Keratinocyte (primary cell): Measurements from ENCODE around the gene SLC34A3. TPM values are rescaled to one million over a fixed set of nuclear protein-coding genes. Genes with fewer than 3 reads are reported as not detected.

Experiments
- DNase-seq: peaks from one replicate; pipeline ENCODE4 v3.0.0-alpha.2; 2011; ENCODE audit warnings: low read depth, missing footprints, low spot score
- FAIRE-seq: peaks from 2 replicates; lab custom pipeline; 2011; peaks lifted over from hg19 to GRCh38; lab: Jason Lieb, UNC
- H2AFZ ChIP-seq: 2 replicates; pipeline ENCODE4 v1.6.0; 2012; ENCODE audit warnings: low read length, control low read depth, inconsistent platforms; ENCODE audit not compliant: control insufficient read depth
- H3K27ac ChIP-seq: 2 replicates; pipeline ENCODE4 v1.5.1; 2011; ENCODE audit warnings: low read length; ENCODE audit not compliant: control insufficient read depth, insufficient read depth
- H3K27me3 ChIP-seq: 3 replicates; pipeline ENCODE4 v1.6.0; 2011; ENCODE audit warnings: low read length; ENCODE audit not compliant: control insufficient read depth, insufficient read depth; ENCODE audit errors: extremely low read depth
- H3K36me3 ChIP-seq, 2 experiments: 2 replicates in 1 of 2; 3 replicates in 1 of 2; pipeline ENCODE4 v1.5.1; 2011; ENCODE audit warnings: low read length in 2 of 2, mild to moderate bottlenecking in 1 of 2; ENCODE audit not compliant: control insufficient read depth in 2 of 2, insufficient read depth in 2 of 2; ENCODE audit errors: extremely low read depth in 1 of 2
- H3K4me1 ChIP-seq: 3 replicates; pipeline ENCODE4 v1.5.1; 2011; ENCODE audit warnings: low read length; ENCODE audit not compliant: control insufficient read depth, insufficient read depth; ENCODE audit errors: extremely low read depth
- H3K4me2 ChIP-seq: 3 replicates; pipeline ENCODE4 v1.6.0; 2011; ENCODE audit warnings: low read depth, low read length; ENCODE audit not compliant: control insufficient read depth, insufficient read depth; ENCODE audit errors: extremely low read depth
- H3K4me3 ChIP-seq, 3 experiments: fragments of 200-600 bp in 1 of 3; sonication (generic) in 1 of 3; 2 replicates in 2 of 3; 3 replicates in 1 of 3; pipeline ENCODE4 v1.5.1; 2011 to 2016; ENCODE audit warnings: low read length in 3 of 3, mild to moderate bottlenecking in 3 of 3, control low read depth in 2 of 3, inconsistent platforms in 1 of 3, low read depth in 1 of 3, mixed read lengths in 1 of 3, mixed run types in 1 of 3, moderate library complexity in 1 of 3; ENCODE audit not compliant: control insufficient read depth in 2 of 3, insufficient read depth in 2 of 3; ENCODE audit errors: extremely low read depth in 1 of 3
- H3K79me2 ChIP-seq: 2 replicates; pipeline ENCODE4 v1.6.0; 2012; ENCODE audit warnings: low read length; ENCODE audit not compliant: control insufficient read depth, insufficient read depth
- H3K9ac ChIP-seq: 3 replicates; pipeline ENCODE4 v1.6.0; 2011; ENCODE audit warnings: low read length; ENCODE audit not compliant: control insufficient read depth, insufficient read depth; ENCODE audit errors: extremely low read depth
- H3K9me1 ChIP-seq: 3 replicates; pipeline ENCODE4 v1.6.0; 2011; ENCODE audit warnings: low read length; ENCODE audit not compliant: control insufficient read depth, insufficient read depth; ENCODE audit errors: extremely low read depth
- H3K9me3 ChIP-seq: 2 replicates; pipeline ENCODE4 v1.5.1; 2012; ENCODE audit warnings: low read depth, low read length; ENCODE audit not compliant: control insufficient read depth
- H4K20me1 ChIP-seq: 3 replicates; pipeline ENCODE4 v1.6.0; 2011; ENCODE audit warnings: low read length; ENCODE audit not compliant: control insufficient read depth, insufficient read depth; ENCODE audit errors: extremely low read depth
- EZH2 ChIP-seq: IDR thresholded peaks from one replicate; pipeline ENCODE4 v1.6.1; 2012; ENCODE audit warnings: inconsistent platforms, mild to moderate bottlenecking, low read length, moderate library complexity
- dilution Hi-C: fragments of 300-500 bp; cut with MboI; formaldehyde crosslinking; loops from one replicate; pipeline ENCODE4 v1.7.0; 2020; ENCODE audit warnings: low sequenced_read_pairs; ENCODE audit not compliant: extremely low pct_ligation_motif_present
- polyA plus RNA-seq, 5 experiments: library from polyadenylated mRNA; depleted of rRNA in 3 of 5; stranded (reverse) in 3 of 5; stranded (forward) in 1 of 5; unstranded in 1 of 5; fragments of >200 nt; gene quantifications; 1 replicate in 1 of 5; 2 replicates in 3 of 5; 3 replicates in 1 of 5; pipeline versions ENCODE4 v1.2.1 to v1.2.3, GENCODE V29; 2011 to 2012; ENCODE audit warnings: missing spikeins in 2 of 5, low read depth in 1 of 5, low replicate concordance in 1 of 5
- TF ChIP-seq, protein P1 (sequence below), 3 experiments: IDR thresholded peaks in 1 of 3; conservative IDR thresholded peaks in 1 of 3; optimal IDR thresholded peaks in 1 of 3; 2 replicates in 2 of 3; 3 replicates in 1 of 3; pipeline versions ENCODE3 to v1.5.1; 2011; ENCODE audit warnings: low read length in 3 of 3, mild to moderate bottlenecking in 3 of 3, moderate library complexity in 2 of 3, control low read depth in 1 of 3, inconsistent platforms in 1 of 3; ENCODE audit not compliant: insufficient read depth in 2 of 3; ENCODE audit errors: extremely low read depth in 1 of 3

Gene SLC34A3
- polyA plus RNA-seq, 1 donor (not counting 4 experiments of a cell fraction or from before 2014, with no cell fraction given), result not detected

DNA sequence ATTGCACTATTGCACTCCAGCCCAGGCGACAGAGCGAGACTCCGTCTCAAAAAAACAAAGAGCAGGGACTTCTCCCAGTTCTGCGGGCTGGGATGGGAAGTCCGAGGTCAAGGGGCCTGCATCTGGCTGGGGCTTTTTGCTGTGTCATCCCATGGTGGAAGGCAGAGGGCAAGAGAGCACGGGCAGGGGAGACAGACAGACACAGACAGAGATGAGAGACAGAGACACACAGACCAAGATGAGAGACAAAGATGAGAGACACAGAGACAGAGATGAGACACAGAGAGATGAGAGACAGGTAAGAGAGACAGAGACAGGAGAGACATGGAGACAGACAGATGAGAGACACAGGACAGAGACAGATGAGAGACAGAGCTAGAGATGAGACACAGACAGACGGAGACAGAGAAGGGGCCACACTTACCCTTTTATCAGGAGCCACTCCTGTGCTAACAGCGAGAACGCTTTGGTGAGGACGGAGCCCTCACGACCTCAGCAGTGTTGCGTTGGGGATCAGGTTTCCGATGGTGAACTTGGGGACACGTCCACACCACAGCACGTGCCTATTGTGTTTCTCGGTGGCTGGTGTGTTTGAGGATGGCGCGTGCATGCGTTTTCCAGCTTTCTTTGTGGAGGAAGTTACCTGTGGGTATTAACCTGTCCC lies 38.0 kb downstream of the SLC34A3 start:
- Histone ChIP-seq H3K9ac (no peak overlapping the region), H3K27me3 (no peaks in the 10 kb centered on the region), H3K79me2 (peaks cover 4% of the 10 kb centered on the region), H3K9me1 (no peaks in the 10 kb centered on the region), H3K4me1 (peaks cover 8% of the 10 kb centered on the region), H3K27ac (no peak overlapping the region), H3K4me2 (no peak overlapping the region), H2AFZ (no peak overlapping the region), H3K36me3 (peaks cover 37 to 40% of the 10 kb centered on the region in 2 experiments), H3K4me3 (no peak overlapping the region), H4K20me1 (peaks cover 12% of the 10 kb centered on the region), H3K9me3 (no peaks in the 10 kb centered on the region)
- TF ChIP-seq EZH2, result no peak
- TF ChIP-seq, protein P1, sequence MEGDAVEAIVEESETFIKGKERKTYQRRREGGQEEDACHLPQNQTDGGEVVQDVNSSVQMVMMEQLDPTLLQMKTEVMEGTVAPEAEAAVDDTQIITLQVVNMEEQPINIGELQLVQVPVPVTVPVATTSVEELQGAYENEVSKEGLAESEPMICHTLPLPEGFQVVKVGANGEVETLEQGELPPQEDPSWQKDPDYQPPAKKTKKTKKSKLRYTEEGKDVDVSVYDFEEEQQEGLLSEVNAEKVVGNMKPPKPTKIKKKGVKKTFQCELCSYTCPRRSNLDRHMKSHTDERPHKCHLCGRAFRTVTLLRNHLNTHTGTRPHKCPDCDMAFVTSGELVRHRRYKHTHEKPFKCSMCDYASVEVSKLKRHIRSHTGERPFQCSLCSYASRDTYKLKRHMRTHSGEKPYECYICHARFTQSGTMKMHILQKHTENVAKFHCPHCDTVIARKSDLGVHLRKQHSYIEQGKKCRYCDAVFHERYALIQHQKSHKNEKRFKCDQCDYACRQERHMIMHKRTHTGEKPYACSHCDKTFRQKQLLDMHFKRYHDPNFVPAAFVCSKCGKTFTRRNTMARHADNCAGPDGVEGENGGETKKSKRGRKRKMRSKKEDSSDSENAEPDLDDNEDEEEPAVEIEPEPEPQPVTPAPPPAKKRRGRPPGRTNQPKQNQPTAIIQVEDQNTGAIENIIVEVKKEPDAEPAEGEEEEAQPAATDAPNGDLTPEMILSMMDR (optimal IDR thresholded peaks at IDR 0.05 in 1 of 3, IDR thresholded peaks at IDR 0.05 in 1 of 3, conservative IDR thresholded peaks at IDR 0.05 in 1 of 3; ENCODE audit: extremely low read depth in 1 of 3, insufficient read depth in 2 of 3, low read length in 3 of 3), result no peak
- no peak for DNase-seq
- no peak for FAIRE-seq
- dilution Hi-C loops, result no loop called here

DNA sequence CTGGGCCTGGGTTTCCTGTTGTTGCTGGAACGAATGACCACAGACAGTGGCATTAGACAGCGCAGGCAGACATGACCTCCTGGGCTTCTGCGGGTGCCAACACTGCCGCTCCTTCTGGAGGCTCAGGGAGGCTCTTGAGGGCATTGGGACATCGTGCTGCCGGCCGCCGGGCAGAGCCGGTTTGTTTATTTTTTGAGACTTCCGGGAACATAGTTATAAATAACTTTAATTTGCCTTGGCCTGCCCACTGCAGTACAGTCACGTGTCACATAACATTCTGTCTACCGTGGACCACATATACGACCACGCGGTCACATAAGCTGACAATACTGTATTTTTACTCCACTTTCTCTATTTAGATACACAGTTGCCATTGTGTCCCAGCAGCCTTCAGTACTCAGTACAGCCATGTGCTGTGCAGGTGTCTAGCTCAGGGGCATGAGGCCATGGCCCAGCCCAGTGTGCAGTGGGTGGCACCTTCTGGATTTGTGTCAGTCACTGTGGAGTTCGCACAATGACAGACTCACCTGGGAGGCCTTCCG lies 38.6 kb downstream of the SLC34A3 start:
- no peak overlapping the region for H3K9ac ChIP-seq
- peaks cover 12% of the 10 kb centered on the region for H4K20me1 ChIP-seq
- dilution Hi-C loops, result no loop called here
- no peaks in the 10 kb centered on the region for H3K9me1 ChIP-seq
- no peak for DNase-seq
- H3K27ac ChIP-seq, result no peak overlapping the region
- peaks cover 14% of the 10 kb centered on the region for H3K4me1 ChIP-seq
- peaks cover 34 to 37% of the 10 kb centered on the region in 2 experiments for H3K36me3 ChIP-seq
- TF ChIP-seq, protein P1 (optimal IDR thresholded peaks at IDR 0.05 in 1 of 3, IDR thresholded peaks at IDR 0.05 in 1 of 3, conservative IDR thresholded peaks at IDR 0.05 in 1 of 3; ENCODE audit: extremely low read depth in 1 of 3, insufficient read depth in 2 of 3, low read length in 3 of 3), result no peak
- TF ChIP-seq EZH2, result no peak
- no peak for FAIRE-seq
- H3K79me2 ChIP-seq, result peaks cover 4% of the 10 kb centered on the region
- no peak overlapping the region for H3K4me3 ChIP-seq
- H3K9me3 ChIP-seq, result no peaks in the 10 kb centered on the region
- H2AFZ ChIP-seq, result no peak overlapping the region
- no peak overlapping the region for H3K4me2 ChIP-seq
- no peaks in the 10 kb centered on the region for H3K27me3 ChIP-seq
